HG02759 (cell line): ENCODE results near the gene OSBPL2.

Experiments
- ATAC-seq: cut with Tn5 transposase; IDR thresholded peaks from one replicate; pipeline ENCODE4 v1.9.1; 2021; ENCODE audit warnings: mild to moderate bottlenecking, moderate library complexity; ENCODE audit not compliant: unreplicated experiment

Gene OSBPL2

DNA sequence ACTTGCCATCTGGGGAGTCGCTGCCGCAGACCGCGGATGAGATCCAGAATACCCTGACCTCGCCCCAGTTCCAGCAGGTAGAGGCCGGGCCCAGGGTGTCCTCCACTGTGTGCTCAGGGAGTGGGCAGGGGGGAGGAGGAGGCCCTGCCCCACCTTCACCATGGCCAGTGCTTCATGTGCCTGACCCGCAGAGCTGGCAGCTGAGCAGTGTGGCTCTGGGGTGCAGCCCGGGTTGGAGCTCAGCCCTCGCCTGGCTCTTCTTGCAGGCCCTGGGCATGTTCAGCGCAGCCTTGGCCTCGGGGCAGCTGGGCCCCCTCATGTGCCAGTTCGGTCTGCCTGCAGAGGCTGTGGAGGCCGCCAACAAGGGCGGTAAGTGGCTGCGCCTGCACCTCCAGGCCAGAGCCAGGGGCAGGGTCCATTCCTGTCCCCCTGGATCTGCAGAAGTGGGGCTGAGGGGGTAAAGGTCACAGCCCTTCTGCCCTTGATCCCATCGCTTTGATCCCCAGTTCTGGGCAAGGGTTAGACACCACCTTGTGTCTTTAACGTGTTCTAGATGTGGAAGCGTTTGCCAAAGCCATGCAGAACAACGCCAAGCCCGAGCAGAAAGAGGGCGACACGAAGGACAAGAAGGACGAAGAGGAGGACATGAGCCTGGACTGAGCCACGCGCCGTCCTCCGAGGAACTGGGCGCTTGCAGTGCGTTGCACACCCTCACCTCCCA is 69.9 kb downstream of the OSBPL2 start:
- ATAC-seq: no peak

- no peak for ATAC-seq
Measured at GRCh38 chr20:62309198-62309944, 71.0 kb downstream of the OSBPL2 start.

GRCh38 chr20:62309947-62310756 is 71.8 kb downstream of the OSBPL2 start:
- no peak for ATAC-seq

GRCh38 chr20:62310757-62311121 is 72.4 kb downstream of the OSBPL2 start:
- no peak for ATAC-seq

- no peak for ATAC-seq
Measured at GRCh38 chr20:62311150-62311549, 72.8 kb downstream of the OSBPL2 start.

DNA sequence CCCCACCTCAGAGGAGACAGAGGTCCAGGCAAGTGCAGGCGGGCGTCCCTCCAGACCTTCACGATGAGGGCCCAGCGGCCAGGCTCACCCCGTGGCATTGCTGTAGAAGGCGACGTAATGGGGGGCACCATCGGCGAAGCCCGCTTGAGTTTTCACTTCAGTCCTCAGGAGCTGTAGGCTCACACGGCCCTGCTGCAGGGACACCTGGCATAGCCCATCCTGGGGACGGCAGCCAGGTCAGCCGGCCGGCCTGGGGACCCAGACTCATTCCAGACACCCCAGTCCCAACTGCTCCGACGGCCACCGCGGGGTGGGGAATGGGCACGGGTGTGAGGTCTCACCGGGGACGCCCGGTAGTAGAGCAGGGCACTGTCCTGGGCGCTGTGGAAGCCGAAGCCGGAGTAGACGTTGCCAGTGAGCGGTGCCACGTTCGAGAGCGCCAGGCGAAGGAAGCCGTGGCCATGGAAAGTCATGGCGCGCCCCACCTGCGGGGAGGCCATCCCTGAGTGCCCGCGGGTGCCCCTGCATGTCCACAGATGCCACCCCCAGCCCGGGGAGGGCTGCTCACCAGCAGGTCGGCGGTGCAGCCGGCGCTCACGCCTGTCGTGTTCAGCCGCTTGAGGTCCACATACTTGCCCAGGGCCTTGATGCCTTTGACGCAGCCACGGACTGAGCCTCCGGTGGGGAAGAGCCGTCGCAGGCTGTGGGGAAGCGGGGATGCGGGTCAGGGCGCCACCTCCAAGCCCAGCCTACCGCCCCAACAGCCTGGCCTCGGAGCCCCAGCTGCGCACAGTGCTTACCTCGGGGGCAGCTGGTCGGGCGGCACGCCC is 73.7 kb downstream of the OSBPL2 start:
- no peak for ATAC-seq

GRCh38 chr20:62312662-62312977 is 74.3 kb downstream of the OSBPL2 start:
- ATAC-seq: no peak

DNA sequence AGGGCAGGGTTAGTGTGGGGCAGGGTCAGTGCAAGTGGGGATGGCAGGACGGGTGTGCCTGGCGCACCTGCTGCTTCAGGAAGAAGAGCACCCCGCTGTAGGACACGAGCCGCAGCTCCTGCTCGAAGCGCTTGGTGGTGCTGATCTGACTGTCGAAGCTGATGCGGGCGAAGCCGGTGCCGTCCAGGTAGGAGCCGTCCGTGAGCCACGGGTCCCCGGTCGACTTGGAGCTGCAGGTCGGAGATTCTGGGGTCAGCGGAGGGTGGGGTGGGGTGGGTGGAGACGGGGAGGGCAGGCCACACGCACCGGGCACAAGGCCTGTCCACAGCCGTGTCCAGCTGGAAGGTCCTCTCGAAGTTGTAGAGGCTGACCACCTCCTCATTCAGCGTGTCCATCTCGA is 74.7 kb downstream of the OSBPL2 start:
- no peak for ATAC-seq

GRCh38 chr20:62313460-62314338 is 75.4 kb downstream of the OSBPL2 start:
- ATAC-seq: no peak

DNA sequence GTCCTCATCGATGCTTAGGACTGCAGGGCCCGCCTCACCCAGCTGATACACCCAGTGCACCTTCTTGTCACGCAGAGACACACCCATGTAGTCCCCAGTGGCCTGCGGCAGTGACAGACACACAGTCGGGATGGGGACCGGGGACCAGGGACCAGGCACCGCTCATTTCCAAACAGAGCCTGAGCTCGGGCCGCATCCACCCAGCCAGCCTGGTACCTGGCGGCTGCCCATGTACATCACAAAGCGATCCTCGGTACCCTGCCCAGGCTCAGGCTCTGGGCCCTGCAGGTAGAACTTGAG is 76.0 kb downstream of the OSBPL2 start:
- no peak for ATAC-seq

GRCh38 chr20:62314711-62315302 is 76.5 kb downstream of the OSBPL2 start:
- no peak for ATAC-seq

DNA sequence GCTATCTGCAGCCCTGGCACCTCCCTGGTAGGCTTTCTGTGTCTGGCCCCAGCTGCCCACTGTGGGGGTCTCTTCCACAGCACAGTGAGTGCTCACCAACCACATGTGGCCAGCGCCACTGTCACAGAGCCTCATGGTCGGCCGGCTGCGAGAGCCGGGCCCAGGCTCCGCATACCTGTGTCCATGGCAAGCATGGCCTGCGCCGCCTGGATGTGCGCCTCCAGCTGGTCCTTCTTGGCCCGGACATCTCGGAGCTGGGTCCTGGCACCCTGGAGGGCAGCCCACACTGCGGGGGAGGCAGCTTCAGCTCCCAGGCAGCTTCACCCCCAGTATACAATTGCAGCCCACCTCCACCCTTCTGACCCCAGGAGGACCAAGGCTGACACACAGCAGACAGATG is 77.5 kb downstream of the OSBPL2 start:
- no peak for ATAC-seq

DNA sequence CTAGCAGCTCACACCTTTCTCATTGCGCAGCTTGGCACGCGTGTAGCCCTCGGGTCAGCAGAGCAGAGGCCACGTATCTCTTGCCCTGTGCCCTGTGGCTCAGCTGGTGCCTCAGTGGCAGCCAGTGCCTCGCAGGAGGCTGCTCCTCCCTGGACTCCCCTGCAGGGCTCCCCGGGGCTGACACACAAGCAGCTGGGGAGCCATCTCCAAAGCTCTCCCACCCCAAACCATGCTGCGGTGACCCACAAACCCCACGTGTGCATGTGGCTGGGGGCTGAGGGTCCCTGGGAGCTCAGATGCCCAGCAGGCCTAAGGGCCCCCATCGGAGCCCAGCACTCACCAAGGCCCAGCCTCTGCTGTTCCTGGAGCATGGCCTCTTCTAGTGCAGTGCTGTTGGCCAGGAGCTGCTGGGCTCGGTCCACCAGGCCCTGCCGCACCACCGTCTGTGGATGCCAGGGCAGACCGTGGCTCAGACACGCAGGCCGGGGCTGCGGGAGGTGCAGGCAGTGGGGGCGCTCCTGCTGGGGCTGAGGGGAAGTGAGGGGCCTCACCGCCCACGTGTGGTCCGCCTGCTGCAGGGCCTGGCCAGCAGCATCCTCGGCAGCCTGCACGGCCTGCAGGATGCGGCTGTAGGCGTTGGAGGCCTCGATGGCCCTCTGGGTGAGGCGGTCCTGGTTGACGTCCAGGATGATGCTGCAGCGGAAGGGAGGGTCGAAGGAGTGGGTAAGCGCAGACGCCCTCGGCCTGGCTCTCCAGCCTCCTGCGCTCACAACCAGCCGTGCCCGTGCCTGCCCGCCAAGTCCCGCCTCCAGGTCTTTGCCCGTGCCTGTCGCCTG is 78.2 kb downstream of the OSBPL2 start:
- ATAC-seq: no peak

DNA sequence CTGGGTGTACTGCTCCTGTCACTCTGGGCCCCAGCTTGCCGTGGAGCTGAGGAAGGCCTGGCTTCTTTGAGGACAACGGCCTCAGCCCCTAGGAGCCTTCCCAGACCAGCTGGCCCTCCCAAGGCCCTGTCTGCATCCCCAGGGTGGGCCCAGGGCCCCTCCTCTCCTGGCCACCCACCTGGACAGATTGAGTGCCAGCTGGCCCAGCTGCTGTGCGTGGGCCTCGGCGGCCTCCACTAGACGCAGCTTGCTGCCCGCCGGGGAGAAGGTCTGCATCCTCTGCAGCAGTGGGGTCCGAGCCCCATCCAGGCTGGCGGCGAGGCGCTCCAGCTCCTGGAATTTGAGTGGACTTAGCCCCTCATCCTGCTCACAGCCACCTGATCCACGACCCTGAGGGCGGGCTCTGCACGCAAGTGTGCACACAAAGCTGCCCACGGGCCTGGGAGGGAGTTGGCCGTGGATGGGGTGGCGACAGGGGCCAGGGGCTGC is 78.9 kb downstream of the OSBPL2 start:
- ATAC-seq: no peak

DNA sequence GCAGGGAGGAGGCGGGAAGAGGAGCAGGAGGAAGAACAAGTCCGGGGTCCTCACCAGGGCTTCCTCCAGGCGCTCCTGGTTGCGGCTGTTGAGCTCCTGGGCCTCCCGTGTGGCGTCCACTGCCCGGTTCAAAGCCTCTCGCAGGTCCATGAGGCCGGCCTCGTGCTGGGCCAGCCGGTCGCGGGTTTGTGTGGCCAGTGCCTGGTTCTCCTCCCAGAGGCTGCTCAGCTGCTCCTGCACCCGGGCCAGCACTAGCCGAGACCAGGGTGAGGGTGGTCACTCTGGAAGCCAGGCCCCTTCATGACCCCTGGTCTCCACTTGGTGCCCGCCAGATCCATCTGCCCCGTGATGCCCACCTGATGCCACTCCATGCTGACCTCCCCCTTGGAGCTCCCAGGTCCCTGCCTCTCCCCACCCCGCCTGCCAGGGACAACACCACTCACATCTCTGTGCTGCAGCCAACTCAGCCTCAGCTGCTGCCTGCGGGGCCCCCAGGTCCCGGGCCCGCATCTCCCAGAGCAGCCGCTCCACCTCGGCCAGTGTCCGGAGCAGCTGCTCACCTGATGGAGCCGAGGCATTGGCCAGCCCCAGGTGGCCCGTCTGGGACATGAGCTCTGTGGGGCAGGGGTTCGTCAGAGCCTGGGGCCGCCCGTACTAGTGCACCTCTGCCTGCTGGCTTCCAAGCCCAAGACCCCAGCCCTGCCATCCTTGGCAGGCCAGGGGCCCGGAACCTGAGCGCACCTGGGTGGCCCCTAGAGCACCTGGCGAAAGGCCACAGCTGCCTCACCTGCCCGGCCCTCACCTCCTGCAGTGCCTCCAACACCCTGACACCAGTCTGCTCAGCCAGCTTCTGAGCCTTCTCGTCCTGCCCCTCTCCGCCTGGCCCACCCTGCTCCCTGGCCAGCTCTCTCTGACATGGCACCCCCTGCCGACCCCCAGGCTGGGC is 80.4 kb downstream of the OSBPL2 start:
- ATAC-seq: no peak

DNA sequence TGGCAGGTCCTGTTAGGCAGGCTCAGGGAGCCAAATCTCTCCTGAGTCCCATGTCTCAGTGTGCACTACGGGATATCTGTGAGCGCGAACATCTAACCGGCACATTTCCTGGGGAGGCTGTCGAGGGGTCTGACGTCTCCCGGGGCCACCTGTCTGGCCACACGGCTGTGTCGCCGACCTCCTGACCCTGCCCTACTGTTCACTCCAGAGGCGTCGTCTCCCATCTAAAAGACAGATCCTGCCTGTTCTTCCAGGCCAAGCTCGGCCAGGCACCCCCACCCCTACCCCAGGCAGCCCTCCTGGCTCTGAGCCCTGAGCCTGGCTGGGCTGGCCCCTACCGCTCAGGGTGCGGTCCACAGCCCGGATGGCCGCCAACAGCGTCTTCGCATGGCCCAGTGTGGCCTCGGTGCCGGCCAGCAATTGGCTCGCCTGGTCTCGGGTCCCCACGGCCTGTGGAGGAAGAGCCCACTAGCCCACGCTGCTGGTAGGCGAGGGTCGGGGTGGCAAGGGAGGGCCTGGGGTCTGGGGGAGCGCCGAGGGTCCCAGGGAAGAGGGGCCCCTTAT is 81.1 kb downstream of the OSBPL2 start:
- ATAC-seq: no peak

GRCh38 chr20:62320581-62321354 is 82.4 kb downstream of the OSBPL2 start:
- no peak for ATAC-seq
